VCaP (cell line): ENCODE data around the gene TRIM4.
"Not testable (repeated sequence)": the region's sequence is repeated elsewhere in the genome, so short reads cannot be mapped to it uniquely, and the experiment has no call there.

Experiments
- H3K27ac ChIP-seq: fragments of 450-650 bp; 2 replicates; pipeline ENCODE4 v1.5.1; 2017
- CTCF ChIP-seq: fragments of 450-650 bp; conservative IDR thresholded peaks from 2 replicates; pipeline ENCODE4 v1.5.1; 2017; ENCODE audit warnings: mild to moderate bottlenecking, moderate library complexity

TRIM4 gene

GRCh38 chr7:99893280-99893679 is 26.1 kb downstream of the TRIM4 start:
- TF ChIP-seq CTCF, result no peak
- H3K27ac ChIP-seq, result no peak overlapping the region

GRCh38 chr7:99890348-99890747 is 29.0 kb downstream of the TRIM4 start:
- H3K27ac ChIP-seq, result not testable (repeated sequence)

GRCh38 chr7:99888366-99888765 is 31.0 kb downstream of the TRIM4 start:
- H3K27ac ChIP-seq, result not testable (repeated sequence)

GRCh38 chr7:99881370-99881769 is 38.0 kb downstream of the TRIM4 start:
- no peak for TF ChIP-seq CTCF
- no peak overlapping the region for H3K27ac ChIP-seq

- no peak within 1 kb of the TSS for H3K27ac ChIP-seq
- TF ChIP-seq CTCF, result no peak
Measured at GRCh38 chr7:99876933-99877332, 42.4 kb downstream of the TRIM4 start, which contains the start of gene OR2AE1. TSS of gene OR2AE1 (minus strand) at chr7:99877033. CDS start at chr7:99877033, 0 bp downstream.

- TF ChIP-seq CTCF, result no peak
- H3K27ac ChIP-seq, result no peak overlapping the region
Measured at GRCh38 chr7:99876491-99876890, 42.8 kb downstream of the TRIM4 start.

GRCh38 chr7:99868246-99868645 is 51.1 kb downstream of the TRIM4 start:
- no peak overlapping the region for H3K27ac ChIP-seq
- no peak for TF ChIP-seq CTCF

- H3K27ac ChIP-seq, result not testable (repeated sequence)
Measured at GRCh38 chr7:99867477-99867876, 51.9 kb downstream of the TRIM4 start.

GRCh38 chr7:99863847-99864440 is 55.4 kb downstream of the TRIM4 start:
- no peak overlapping the region for H3K27ac ChIP-seq
- no peak for TF ChIP-seq CTCF
